Measurements from ENCODE around the gene PRR5L.

The PRR5L gene

GRCh38 chr11:36356201-36356600 is 60.1 kb downstream of the PRR5L start:
- Histone ChIP-seq H3K36me3 (ENCODE audit: control insufficient read depth, insufficient read depth, low read length) (no peaks in the 10 kb centered on the region), H3K27me3 (ENCODE audit: control insufficient read depth, insufficient read depth, low read length) (no peaks in the 10 kb centered on the region), H3K4me1 (ENCODE audit: control insufficient read depth, insufficient read depth, low read length) (no peaks in the 10 kb centered on the region), H3K4me3 (ENCODE audit: low read length) (no peak overlapping the region), H3K27ac (ENCODE audit: low read depth, low read length) (no peak overlapping the region), H3K9ac (ENCODE audit: low read length) (no peak overlapping the region)

DNA sequence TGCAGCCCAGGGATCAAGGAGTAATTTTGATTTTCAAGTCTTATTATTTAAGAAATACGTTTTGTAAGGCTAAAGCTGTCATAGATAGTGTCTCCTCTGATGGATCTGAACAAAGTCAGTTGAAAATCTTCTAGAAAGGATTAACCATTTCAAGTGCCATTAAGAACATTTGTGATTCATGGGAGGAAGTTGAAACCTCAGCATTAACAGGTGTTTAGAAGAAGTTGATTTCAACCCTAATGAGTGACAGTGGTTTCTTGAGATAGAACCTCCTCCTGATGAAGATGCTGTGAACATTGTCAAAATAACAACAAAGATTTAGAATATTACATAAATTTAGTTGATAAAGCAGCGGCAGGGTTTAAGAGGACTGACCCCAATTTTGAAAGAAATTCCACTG is 61.7 kb downstream of the PRR5L start:
- Histone ChIP-seq H3K9ac (ENCODE audit: low read length) (no peak overlapping the region), H3K4me1 (ENCODE audit: control insufficient read depth, insufficient read depth, low read length) (no peaks in the 10 kb centered on the region), H3K36me3 (ENCODE audit: control insufficient read depth, insufficient read depth, low read length) (no peaks in the 10 kb centered on the region), H3K4me3 (ENCODE audit: low read length) (no peak overlapping the region), H3K27me3 (ENCODE audit: control insufficient read depth, insufficient read depth, low read length) (no peaks in the 10 kb centered on the region), H3K27ac (ENCODE audit: low read depth, low read length) (no peak overlapping the region)

DNA sequence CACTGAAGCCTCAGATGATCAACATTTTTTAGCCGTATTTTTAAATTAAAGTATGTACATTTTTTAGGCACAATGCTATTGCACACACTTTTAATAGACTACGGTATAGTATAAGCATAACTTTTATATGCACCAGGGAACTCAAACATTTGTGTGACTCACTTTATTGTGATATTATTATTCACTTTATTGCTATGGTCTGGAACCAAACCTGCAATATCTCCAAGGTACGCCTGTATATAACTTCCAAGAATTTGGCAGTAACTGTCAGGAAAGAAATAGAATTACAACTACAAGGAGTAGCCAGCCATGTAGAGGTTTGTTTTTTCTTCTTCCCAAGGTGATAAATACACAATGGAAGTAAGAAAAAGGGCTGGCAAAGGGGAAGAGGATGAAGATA is 62.3 kb downstream of the PRR5L start:
- H3K27me3 ChIP-seq (ENCODE audit: control insufficient read depth, insufficient read depth, low read length): no peaks in the 10 kb centered on the region
- H3K4me1 ChIP-seq (ENCODE audit: control insufficient read depth, insufficient read depth, low read length): no peaks in the 10 kb centered on the region
- no peak overlapping the region for H3K9ac ChIP-seq (ENCODE audit: low read length)
- no peaks in the 10 kb centered on the region for H3K36me3 ChIP-seq (ENCODE audit: control insufficient read depth, insufficient read depth, low read length)
- H3K27ac ChIP-seq (ENCODE audit: low read depth, low read length): no peak overlapping the region
- H3K4me3 ChIP-seq (ENCODE audit: low read length): no peak overlapping the region

DNA sequence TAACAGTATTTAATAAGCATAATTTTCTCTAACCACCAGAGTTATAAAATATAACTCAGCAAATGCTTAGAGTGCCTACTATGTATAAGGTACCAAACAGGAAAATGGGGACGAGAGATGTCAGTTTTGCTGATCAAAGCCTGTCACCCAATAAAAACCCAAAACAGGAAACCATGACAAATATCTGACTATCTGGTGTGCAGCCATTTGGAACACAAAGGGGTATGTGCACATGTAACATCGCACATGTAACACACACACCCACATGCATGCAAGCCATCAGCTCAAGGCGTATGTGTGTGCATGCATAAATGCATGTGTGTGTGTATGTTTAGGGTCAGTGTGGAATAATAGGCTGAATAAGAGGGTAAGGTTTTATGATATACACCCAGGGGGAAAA is 64.2 kb downstream of the PRR5L start:
- no peaks in the 10 kb centered on the region for H3K36me3 ChIP-seq (ENCODE audit: control insufficient read depth, insufficient read depth, low read length)
- no peaks in the 10 kb centered on the region for H3K4me1 ChIP-seq (ENCODE audit: control insufficient read depth, insufficient read depth, low read length)
- no peak overlapping the region for H3K27ac ChIP-seq (ENCODE audit: low read depth, low read length)
- H3K9ac ChIP-seq (ENCODE audit: low read length): no peak overlapping the region
- H3K27me3 ChIP-seq (ENCODE audit: control insufficient read depth, insufficient read depth, low read length): no peaks in the 10 kb centered on the region
- H3K4me3 ChIP-seq (ENCODE audit: low read length): no peak overlapping the region

DNA sequence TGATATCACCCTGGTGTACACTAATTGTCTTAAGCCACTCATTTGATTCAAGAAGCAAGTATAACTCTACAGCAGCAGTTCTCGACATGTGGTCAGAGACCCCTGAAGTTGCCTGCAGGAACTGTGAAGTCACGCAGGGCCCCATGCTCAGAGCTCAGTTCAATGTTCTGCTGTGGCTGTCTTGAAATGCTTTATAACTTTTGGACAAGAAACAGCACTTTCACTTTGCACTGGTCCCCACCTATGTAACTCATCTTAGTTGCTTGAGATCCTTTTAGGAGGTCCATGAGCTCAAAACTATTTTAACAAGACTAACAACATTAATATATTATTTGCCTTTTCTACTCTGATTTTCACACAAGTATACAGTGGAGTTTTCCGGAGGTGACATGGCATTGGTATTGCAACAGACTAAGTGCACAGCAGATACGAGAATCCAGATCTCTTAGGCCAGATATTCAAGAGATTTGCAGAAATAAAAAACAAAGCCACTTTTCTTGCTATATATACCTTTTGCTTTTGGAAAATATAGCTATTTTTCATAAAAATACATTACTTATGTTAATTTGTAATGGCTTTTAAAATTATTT is 64.8 kb downstream of the PRR5L start:
- no peaks in the 10 kb centered on the region for H3K4me1 ChIP-seq (ENCODE audit: control insufficient read depth, insufficient read depth, low read length)
- H3K4me3 ChIP-seq (ENCODE audit: low read length): no peak overlapping the region
- H3K27me3 ChIP-seq (ENCODE audit: control insufficient read depth, insufficient read depth, low read length): no peaks in the 10 kb centered on the region
- H3K36me3 ChIP-seq (ENCODE audit: control insufficient read depth, insufficient read depth, low read length): no peaks in the 10 kb centered on the region
- H3K27ac ChIP-seq (ENCODE audit: low read depth, low read length): no peak overlapping the region
- no peak overlapping the region for H3K9ac ChIP-seq (ENCODE audit: low read length)

DNA sequence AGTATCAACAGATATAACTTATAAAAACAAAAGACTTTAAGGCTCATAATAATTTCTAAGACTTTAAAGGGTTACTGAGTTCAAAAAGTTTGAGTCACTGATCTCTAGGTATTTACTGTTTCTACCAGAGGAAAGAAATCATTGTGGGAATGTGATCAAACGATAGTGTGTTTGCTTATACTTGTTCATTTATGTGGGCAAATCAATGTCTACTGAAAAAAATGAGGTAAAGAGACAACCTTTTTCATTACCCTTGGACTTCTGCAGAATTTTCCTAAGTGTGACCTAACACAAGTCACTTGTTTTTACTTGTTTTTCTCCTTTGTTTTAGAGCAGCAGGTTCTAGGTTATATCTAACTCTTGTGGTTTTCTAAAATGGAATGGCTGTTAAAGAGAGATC is 65.4 kb downstream of the PRR5L start:
- Histone ChIP-seq H3K27me3 (ENCODE audit: control insufficient read depth, insufficient read depth, low read length) (no peaks in the 10 kb centered on the region), H3K4me3 (ENCODE audit: low read length) (no peak overlapping the region), H3K36me3 (ENCODE audit: control insufficient read depth, insufficient read depth, low read length) (no peaks in the 10 kb centered on the region), H3K4me1 (ENCODE audit: control insufficient read depth, insufficient read depth, low read length) (no peaks in the 10 kb centered on the region), H3K27ac (ENCODE audit: low read depth, low read length) (no peak overlapping the region), H3K9ac (ENCODE audit: low read length) (no peak overlapping the region)

- Histone ChIP-seq H3K9ac (ENCODE audit: low read length) (no peak overlapping the region), H3K4me3 (ENCODE audit: low read length) (no peak overlapping the region), H3K4me1 (ENCODE audit: control insufficient read depth, insufficient read depth, low read length) (no peaks in the 10 kb centered on the region), H3K27me3 (ENCODE audit: control insufficient read depth, insufficient read depth, low read length) (no peaks in the 10 kb centered on the region), H3K36me3 (ENCODE audit: control insufficient read depth, insufficient read depth, low read length) (no peaks in the 10 kb centered on the region), H3K27ac (ENCODE audit: low read depth, low read length) (no peak overlapping the region)
Measured at GRCh38 chr11:36361901-36362391, 65.9 kb downstream of the PRR5L start.

- no peak overlapping the region for H3K9ac ChIP-seq (ENCODE audit: low read length)
- H3K4me1 ChIP-seq (ENCODE audit: control insufficient read depth, insufficient read depth, low read length): no peaks in the 10 kb centered on the region
- no peak overlapping the region for H3K27ac ChIP-seq (ENCODE audit: low read depth, low read length)
- no peak overlapping the region for H3K4me3 ChIP-seq (ENCODE audit: low read length)
- no peaks in the 10 kb centered on the region for H3K36me3 ChIP-seq (ENCODE audit: control insufficient read depth, insufficient read depth, low read length)
- no peaks in the 10 kb centered on the region for H3K27me3 ChIP-seq (ENCODE audit: control insufficient read depth, insufficient read depth, low read length)
Measured at GRCh38 chr11:36362902-36363301, 66.8 kb downstream of the PRR5L start.

DNA sequence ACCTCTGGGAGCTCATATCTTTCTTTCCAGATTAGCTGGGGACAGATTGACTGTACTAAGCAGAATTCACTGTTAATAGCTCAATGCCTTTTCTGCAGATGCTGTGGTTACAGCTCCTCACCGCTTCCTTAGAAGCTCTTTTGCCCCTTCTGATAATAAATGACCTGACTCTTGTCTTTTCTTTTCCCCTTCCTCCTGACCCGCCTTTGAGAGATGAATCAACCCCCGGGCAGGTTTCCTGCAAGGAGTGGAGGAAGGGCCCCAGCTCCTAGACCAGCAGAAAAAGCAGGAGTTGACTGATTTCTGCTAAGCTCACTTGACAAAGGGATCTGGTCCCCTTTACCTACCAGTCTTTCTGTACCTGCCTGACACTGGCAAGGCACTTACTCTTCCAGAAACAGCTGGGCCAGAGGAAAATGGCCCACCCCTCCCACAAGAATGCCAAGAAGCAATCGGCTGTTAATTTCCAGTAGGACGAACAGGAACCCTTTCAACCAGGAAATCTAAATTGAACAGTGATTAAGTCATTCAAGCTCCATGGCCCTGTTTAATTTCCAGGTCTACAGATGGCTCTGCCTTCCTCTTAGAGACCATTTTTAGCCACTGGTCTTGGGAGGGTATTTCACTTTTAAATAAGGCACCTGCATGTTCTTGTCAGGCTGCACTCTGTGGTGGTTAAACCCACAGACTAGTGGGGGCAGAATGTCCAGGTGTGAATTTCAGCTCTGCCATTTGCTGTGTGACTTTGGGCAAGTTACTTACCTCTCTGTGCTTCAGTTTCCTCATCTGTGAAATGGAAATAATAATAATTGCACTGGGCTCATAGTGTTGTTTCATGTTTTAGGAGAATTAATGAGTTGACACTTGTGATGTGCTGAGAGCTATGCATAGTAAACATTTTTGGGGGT is 67.5 kb downstream of the PRR5L start:
- no peak overlapping the region for H3K9ac ChIP-seq (ENCODE audit: low read length)
- no peak overlapping the region for H3K27ac ChIP-seq (ENCODE audit: low read depth, low read length)
- H3K36me3 ChIP-seq (ENCODE audit: control insufficient read depth, insufficient read depth, low read length): no peaks in the 10 kb centered on the region
- H3K27me3 ChIP-seq (ENCODE audit: control insufficient read depth, insufficient read depth, low read length): no peaks in the 10 kb centered on the region
- H3K4me3 ChIP-seq (ENCODE audit: low read length): no peak overlapping the region
- no peaks in the 10 kb centered on the region for H3K4me1 ChIP-seq (ENCODE audit: control insufficient read depth, insufficient read depth, low read length)

DNA sequence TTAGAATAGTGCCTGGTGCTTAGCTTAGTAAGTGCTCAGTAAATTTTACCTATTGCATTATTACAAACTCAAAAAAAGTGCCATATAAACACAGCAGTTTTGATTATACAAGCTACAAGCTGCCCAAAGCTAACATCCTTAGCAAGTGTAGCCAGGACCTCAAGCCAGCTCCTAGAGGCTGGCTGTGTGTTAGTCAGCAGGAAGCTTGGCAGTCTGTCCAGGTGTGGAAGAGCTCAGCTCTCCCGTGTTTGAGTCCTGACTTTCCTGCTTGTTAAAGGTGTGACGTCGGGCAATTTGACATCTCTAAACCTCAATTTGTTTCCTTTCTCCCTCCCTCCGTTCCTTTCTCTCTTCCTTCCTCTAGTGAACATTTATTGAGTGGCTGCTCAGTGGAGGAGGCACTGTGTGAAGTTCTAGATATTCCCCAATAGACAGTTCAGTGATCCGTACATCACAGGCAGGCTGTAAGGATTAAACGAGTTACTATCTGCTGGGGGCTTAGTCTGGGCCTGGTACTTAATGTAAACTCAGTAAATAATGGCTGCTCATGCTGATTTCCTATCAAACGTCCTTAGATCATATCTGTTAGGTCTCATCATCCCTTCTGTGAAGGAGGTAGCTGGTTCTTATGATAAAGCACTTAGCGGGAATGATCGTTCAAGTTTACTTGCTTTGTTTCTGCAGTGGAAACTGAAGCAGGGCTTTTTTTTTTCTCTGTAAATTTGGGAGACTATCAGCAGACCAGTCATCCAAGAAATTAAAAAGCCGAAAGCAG is 68.7 kb downstream of the PRR5L start:
- Histone ChIP-seq H3K36me3 (ENCODE audit: control insufficient read depth, insufficient read depth, low read length) (no peaks in the 10 kb centered on the region), H3K4me1 (ENCODE audit: control insufficient read depth, insufficient read depth, low read length) (no peaks in the 10 kb centered on the region), H3K4me3 (ENCODE audit: low read length) (no peak overlapping the region), H3K27me3 (ENCODE audit: control insufficient read depth, insufficient read depth, low read length) (no peaks in the 10 kb centered on the region), H3K9ac (ENCODE audit: low read length) (no peak overlapping the region), H3K27ac (ENCODE audit: low read depth, low read length) (no peak overlapping the region)

- Histone ChIP-seq H3K4me3 (ENCODE audit: low read length) (no peak overlapping the region), H3K9ac (ENCODE audit: low read length) (no peak overlapping the region), H3K4me1 (ENCODE audit: control insufficient read depth, insufficient read depth, low read length) (no peaks in the 10 kb centered on the region), H3K36me3 (ENCODE audit: control insufficient read depth, insufficient read depth, low read length) (no peaks in the 10 kb centered on the region), H3K27me3 (ENCODE audit: control insufficient read depth, insufficient read depth, low read length) (no peaks in the 10 kb centered on the region), H3K27ac (ENCODE audit: low read depth, low read length) (no peak overlapping the region)
Measured at GRCh38 chr11:36365907-36366306, 69.8 kb downstream of the PRR5L start.

DNA sequence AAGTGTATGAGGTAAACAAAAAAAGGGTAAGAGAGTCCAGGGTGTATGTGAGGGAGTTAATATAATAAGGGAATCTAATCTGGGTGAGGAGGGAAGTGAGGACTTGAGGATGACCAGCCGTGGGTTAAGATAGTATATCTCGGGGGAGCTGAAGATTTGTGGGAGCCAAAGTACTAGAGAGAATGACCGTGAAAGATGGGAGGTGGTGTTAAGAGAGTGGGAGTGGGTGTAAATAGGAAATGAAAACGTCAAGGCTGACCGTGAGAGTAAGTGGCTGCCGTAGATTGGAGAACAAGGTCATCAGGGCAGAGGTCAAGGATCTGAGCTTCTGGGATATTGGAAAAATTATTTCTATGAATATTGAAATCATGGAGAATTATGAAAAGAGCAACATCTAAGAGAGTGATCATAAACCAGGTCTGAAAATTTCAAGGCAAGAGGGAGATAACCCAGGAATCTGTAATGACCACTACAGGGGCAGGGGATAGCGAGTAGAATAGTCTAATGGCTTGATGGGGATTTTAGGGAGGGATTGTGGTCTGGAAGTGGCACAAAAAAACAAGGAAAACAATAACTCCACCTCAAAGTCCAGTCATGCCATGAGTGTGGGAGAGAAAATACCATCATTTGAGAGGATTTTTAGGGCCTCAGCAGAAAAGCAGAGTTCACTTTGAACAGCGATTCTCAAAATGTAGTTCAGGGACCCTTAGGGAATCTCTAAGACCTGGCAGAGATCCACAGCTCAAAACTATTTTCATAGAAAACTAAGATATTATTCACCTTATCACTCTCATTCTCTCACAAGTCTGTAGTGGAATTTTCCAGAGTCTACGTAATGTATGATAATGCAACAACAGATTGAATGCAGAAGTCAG is 72.0 kb downstream of the PRR5L start:
- H3K27me3 ChIP-seq (ENCODE audit: control insufficient read depth, insufficient read depth, low read length): peaks cover 2% of the 10 kb centered on the region
- no peak overlapping the region for H3K9ac ChIP-seq (ENCODE audit: low read length)
- H3K27ac ChIP-seq (ENCODE audit: low read depth, low read length): no peak overlapping the region
- H3K4me3 ChIP-seq (ENCODE audit: low read length): no peak overlapping the region
- H3K36me3 ChIP-seq (ENCODE audit: control insufficient read depth, insufficient read depth, low read length): no peaks in the 10 kb centered on the region
- no peaks in the 10 kb centered on the region for H3K4me1 ChIP-seq (ENCODE audit: control insufficient read depth, insufficient read depth, low read length)
